ENCODE data around the gene CYP19A1. TPM values are rescaled to one million over a fixed set of nuclear protein-coding genes. Genes with fewer than 3 reads are reported as not detected.

CYP19A1 gene
- total and polyA plus RNA-seq, 2 of the 8 experiments (the other 6 are each of a cell fraction or from before 2014, with no cell fraction given) = not detected

- Histone ChIP-seq H4K20me1 (replicated peaks in 1 of 2; ENCODE audit: control insufficient read depth in 1 of 2, insufficient read depth in 2 of 2, low read length in 2 of 2) (no peaks in the 10 kb centered on the region), H4K91ac (replicated peaks; ENCODE audit: insufficient read length, low read length) (no peak overlapping the region), H3K4me2 (ENCODE audit: insufficient read depth in 1 of 2, low read depth in 2 of 2, low read length in 2 of 2) (no peak overlapping the region), H2BK15ac (ENCODE audit: low read length) (no peak overlapping the region), H3K4me1 (replicated peaks in 1 of 4; ENCODE audit: control insufficient read depth in 3 of 4, insufficient read depth in 4 of 4, low read length in 3 of 4) (no peaks in the 10 kb centered on the region), H3K9ac (replicated peaks in 1 of 4; ENCODE audit: extremely low read depth in 1 of 4, low read depth in 3 of 4, low read length in 3 of 4) (no peak overlapping the region), H4K8ac (ENCODE audit: extremely low read depth, insufficient read depth, low read length) (no peak overlapping the region), H3K14ac (ENCODE audit: insufficient read length) (no peak overlapping the region), H3K9me3 (ENCODE audit: insufficient read depth in 2 of 2, low read depth in 1 of 2, low read length in 1 of 2) (no peaks in the 10 kb centered on the region), H3K18ac (ENCODE audit: extremely low read depth, low read length) (no peak overlapping the region), H3K79me1 (ENCODE audit: low read depth, low read length) (no peaks in the 10 kb centered on the region), H4K5ac (ENCODE audit: insufficient read length, low read depth, low read length) (no peak overlapping the region), H3K79me2 (ENCODE audit: control insufficient read depth in 1 of 2, insufficient read depth in 2 of 2, low read length in 2 of 2) (no peaks in the 10 kb centered on the region), H3K4ac (replicated peaks; ENCODE audit: insufficient read length, low read depth, low read length) (no peak overlapping the region), H3K27me3 (replicated peaks in 1 of 4; ENCODE audit: control insufficient read depth in 3 of 4, extremely low read depth in 1 of 4, insufficient read depth in 3 of 4, low read length in 3 of 4) (no peaks in the 10 kb centered on the region), H3K36me3 (ENCODE audit: control insufficient read depth in 2 of 4, insufficient read depth in 4 of 4, low read length in 3 of 4) (no peaks in the 10 kb centered on the region), H3K23me2 (ENCODE audit: low read depth, low read length) (no peaks in the 10 kb centered on the region), H3K23ac (ENCODE audit: insufficient read length) (no peak overlapping the region), H3K4me3 (ENCODE audit: extremely low read depth in 1 of 4, insufficient read depth in 2 of 4, low read depth in 3 of 4, low read length in 4 of 4) (no peak overlapping the region), H3K56ac (replicated peaks; ENCODE audit: insufficient read length, low read depth, low read length) (no peak overlapping the region), H2BK20ac (ENCODE audit: low read length) (no peak overlapping the region), H3K27ac (ENCODE audit: low read depth, low read length) (no peak overlapping the region), H2BK12ac (ENCODE audit: low read depth, low read length) (no peak overlapping the region), H2BK120ac (replicated peaks; ENCODE audit: low read depth, low read length) (no peak overlapping the region), H2AFZ (ENCODE audit: low read length) (no peak overlapping the region), H2BK5ac (ENCODE audit: low read depth, low read length) (no peak overlapping the region), H2AK5ac (ENCODE audit: low read depth, low read length) (no peak overlapping the region)
- WGBS, 2 experiments (ENCODE audit: extremely low coverage in 1 of 2, insufficient coverage in 1 of 2, insufficient read length in 1 of 2, insufficient replicate concordance in 2 of 2, low coverage in 1 of 2, low lambda C conversion rate in 2 of 2, missing lambda C conversion rate in 1 of 2) = 85% methylated on average over 6 of the region's 6 CpGs; no CpG with 5 or more reads in 1 of the 2 experiments
- DNase-seq (ENCODE audit: low read depth in 1 of 2, low spot score in 2 of 2) = no peak
- CTCF ChIA-PET (ENCODE audit: partially characterized antibody) = interaction anchor here (1.1 to 12.0 kb wide), 18 partner anchors 9 to 129 kb away, joined by 3 to 263 read pairs (median 12); no protein-coding TSS in a partner anchor
- POLR2A ChIA-PET (ENCODE audit: partially characterized antibody) = no interaction called here
- TF ChIP-seq BRCA1 (IDR thresholded peaks at IDR 0.05; ENCODE audit: low read depth, low read length) (no peak), POLR2AphosphoS5 (IDR thresholded peaks at IDR 0.05; ENCODE audit: low read depth, low read length) (no peak), JUN (IDR thresholded peaks at IDR 0.05; ENCODE audit: low read depth, low read length) (no peak), KDM4A (IDR thresholded peaks at IDR 0.05; ENCODE audit: low read depth, low read length, severe bottlenecking) (no peak), RNF2 (IDR thresholded peaks at IDR 0.05; ENCODE audit: borderline replicate concordance, low read depth, low read length, missing control alignments, poor library complexity, severe bottlenecking) (no peak), TEAD4 (IDR thresholded peaks at IDR 0.05; ENCODE audit: low read depth, low read length) (no peak), SP4 (IDR thresholded peaks at IDR 0.05; ENCODE audit: low read length) (no peak), TAF7 (optimal IDR thresholded peaks at IDR 0.05; ENCODE audit: borderline replicate concordance, low read depth, low read length) (no peak), SRF (IDR thresholded peaks at IDR 0.05; ENCODE audit: low read depth, low read length) (no peak)
- FAIRE-seq = no peak
Measured at GRCh38 chr15:51283026-51283425, 55.4 kb downstream of the CYP19A1 start.
